BE2C (cell line): ENCODE results near the gene ARF1.

Experiments
- DNase-seq: peaks from one replicate; pipeline ENCODE4 v3.0.0-alpha.2; 2020
- H3K27me3 ChIP-seq: fragments of 250-450 bp; sonication (Bioruptor Pico); 2 replicates; pipeline ENCODE4 v1.5.1; 2020; ENCODE audit warnings: mild to moderate bottlenecking
- H3K36me3 ChIP-seq: fragments of 250-450 bp; sonication (Bioruptor Pico); 2 replicates; pipeline ENCODE4 v1.5.1; 2020; ENCODE audit warnings: mild to moderate bottlenecking
- H3K4me1 ChIP-seq: fragments of 250-450 bp; sonication (Bioruptor Pico); 2 replicates; pipeline ENCODE4 v1.5.1; 2020
- H3K4me3 ChIP-seq: 2 replicates; pipeline ENCODE4 v1.5.1; 2011; ENCODE audit warnings: low read depth, low read length
- H3K9me3 ChIP-seq: fragments of 250-450 bp; sonication (Bioruptor Pico); 2 replicates; pipeline ENCODE4 v1.5.1; 2020
- CTCF ChIP-seq: IDR thresholded peaks from 2 replicates; pipeline ENCODE4 v1.5.1; 2012; ENCODE audit warnings: mild to moderate bottlenecking, low read depth, low read length

The ARF1 gene

GRCh38 chr1:228071839-228072657, 10.5 kb upstream of the ARF1 start:
- DNase-seq, result no peak
- Histone ChIP-seq H3K4me3 (no peak overlapping the region), H3K36me3 (no peaks in the 10 kb centered on the region), H3K4me1 (peaks cover 10% of the 10 kb centered on the region; the same call in 1 of the 2 replicates), H3K9me3 (no peaks in the 10 kb centered on the region), H3K27me3 (peaks cover 4% of the 10 kb centered on the region; the same call in 1 of the 2 replicates)
- no peak for TF ChIP-seq CTCF

- Histone ChIP-seq H3K4me1 (peaks cover 10% of the 10 kb centered on the region; the same call in 1 of the 2 replicates), H3K4me3 (no peak overlapping the region), H3K27me3 (no peaks in the 10 kb centered on the region), H3K9me3 (no peaks in the 10 kb centered on the region), H3K36me3 (no peaks in the 10 kb centered on the region)
- no peak for DNase-seq
- no peak for TF ChIP-seq CTCF
Measured at GRCh38 chr1:228072658-228073043, 9.9 kb upstream of the ARF1 start.

- H3K4me1 ChIP-seq, result peaks cover 10% of the 10 kb centered on the region; the same call in 1 of the 2 replicates
- no peaks in the 10 kb centered on the region for H3K9me3 ChIP-seq
- H3K36me3 ChIP-seq, result no peaks in the 10 kb centered on the region
- no peak for DNase-seq
- TF ChIP-seq CTCF, result no peak
- H3K4me3 ChIP-seq, result no peak overlapping the region
- no peaks in the 10 kb centered on the region for H3K27me3 ChIP-seq
Measured at GRCh38 chr1:228073061-228073856, 9.2 kb upstream of the ARF1 start.

- no peaks in the 10 kb centered on the region for H3K36me3 ChIP-seq
- H3K27me3 ChIP-seq, result no peaks in the 10 kb centered on the region
Measured at GRCh38 chr1:228073857-228074545, 8.5 kb upstream of the ARF1 start.

More at GRCh38 chr1:228073857-228074545, 8.5 kb upstream of the ARF1 start:
- H3K4me1 ChIP-seq, result peaks cover 10% of the 10 kb centered on the region; the same call in 1 of the 2 replicates
- TF ChIP-seq CTCF, result 0 out of 2 replicates have a peak, but pooled peaks have one; percentile 14
- H3K4me3 ChIP-seq, result no peak overlapping the region
- H3K9me3 ChIP-seq, result no peaks in the 10 kb centered on the region
- DNase-seq, result peak; percentile 61
